NCI-H146 (cell line): ENCODE measurements around the gene PRKCH.

Experiments used
- DNase-seq: peaks from one replicate; lab custom pipeline; 2025; lab: John Stamatoyannopoulos, UW

Gene PRKCH

GRCh38 chr14:61429316-61429715 lies 107.9 kb downstream of the PRKCH start:
- DNase-seq, result no peak

DNA sequence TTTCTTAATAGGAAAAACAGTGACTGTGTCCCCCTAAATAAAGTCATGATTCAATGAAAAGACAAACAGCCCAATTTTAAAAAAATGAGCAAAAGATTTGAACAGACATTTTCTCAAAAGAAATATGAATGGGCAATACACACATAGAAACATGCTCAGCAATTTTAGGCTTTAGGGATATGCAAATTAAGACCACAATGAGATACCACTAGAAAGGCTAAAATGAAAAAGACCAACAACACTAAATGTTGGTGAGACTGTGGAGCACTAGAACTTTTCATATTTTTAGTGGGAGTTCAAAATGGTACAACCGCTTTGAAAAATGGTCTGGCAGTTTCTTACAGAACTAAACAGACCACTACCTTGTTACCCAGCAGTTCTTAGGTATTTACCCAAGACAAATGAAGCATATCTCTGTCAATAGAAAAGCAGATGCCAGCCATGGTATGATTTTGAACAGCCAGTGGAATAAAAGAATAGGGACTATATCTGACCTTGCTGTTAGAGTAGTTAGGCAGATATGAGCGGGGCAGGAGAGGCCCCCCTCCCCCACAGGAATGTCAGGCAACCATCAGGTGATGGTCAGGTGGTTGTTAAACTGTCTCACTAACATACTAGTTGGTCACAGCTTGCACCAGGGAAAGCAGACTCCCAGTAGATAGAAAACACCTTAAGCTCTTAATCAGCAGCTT lies 108.8 kb downstream of the PRKCH start:
- DNase-seq, result peak; percentile 86

GRCh38 chr14:61433169-61433568 lies 111.8 kb downstream of the PRKCH start:
- peak; percentile 7 for DNase-seq

DNA sequence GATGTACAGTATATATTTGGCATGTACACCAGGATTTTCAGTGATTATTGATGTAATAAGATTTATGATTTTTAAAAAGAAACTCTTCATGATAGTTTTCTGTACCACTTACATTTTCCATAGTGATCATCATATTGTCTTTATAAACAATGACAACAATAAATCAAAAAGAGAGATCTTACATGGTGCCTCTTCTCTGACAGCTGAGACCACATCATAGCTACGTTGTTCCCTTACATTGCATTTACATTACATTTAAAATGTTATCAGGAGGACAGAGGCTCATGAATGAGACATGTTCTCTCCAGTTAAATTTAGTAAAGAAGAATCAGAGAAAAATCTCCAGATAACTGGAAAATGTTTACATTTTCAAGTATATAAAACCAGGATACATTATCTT lies 112.4 kb downstream of the PRKCH start:
- no peak for DNase-seq

GRCh38 chr14:61434311-61434710 lies 112.9 kb downstream of the PRKCH start:
- DNase-seq, result no peak

- no peak for DNase-seq
Observed at GRCh38 chr14:61435563-61436337, 114.4 kb downstream of the PRKCH start.

- DNase-seq, result no peak
Observed at GRCh38 chr14:61437381-61437780, 116.0 kb downstream of the PRKCH start.

- no peak for DNase-seq
Observed at GRCh38 chr14:61438036-61438435, 116.7 kb downstream of the PRKCH start.

DNA sequence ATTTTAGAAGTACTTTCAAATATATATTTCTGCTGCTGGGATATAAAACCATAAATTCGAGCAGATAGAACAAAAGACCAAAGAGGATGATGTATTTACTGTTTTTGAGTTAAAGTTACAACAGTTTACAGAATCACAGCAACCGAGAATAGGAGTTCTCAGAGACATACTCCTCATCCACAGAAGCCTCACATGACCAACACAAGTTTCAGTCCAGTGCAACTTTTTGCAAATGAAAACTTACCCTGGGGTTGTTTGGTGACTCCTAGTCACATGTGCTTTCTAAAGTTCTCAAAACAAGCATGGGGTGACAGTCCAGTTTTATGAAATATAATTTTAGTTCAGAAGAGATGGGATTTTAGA lies 117.1 kb downstream of the PRKCH start:
- no peak for DNase-seq

GRCh38 chr14:61438860-61439765 lies 117.7 kb downstream of the PRKCH start:
- DNase-seq, result no peak

DNA sequence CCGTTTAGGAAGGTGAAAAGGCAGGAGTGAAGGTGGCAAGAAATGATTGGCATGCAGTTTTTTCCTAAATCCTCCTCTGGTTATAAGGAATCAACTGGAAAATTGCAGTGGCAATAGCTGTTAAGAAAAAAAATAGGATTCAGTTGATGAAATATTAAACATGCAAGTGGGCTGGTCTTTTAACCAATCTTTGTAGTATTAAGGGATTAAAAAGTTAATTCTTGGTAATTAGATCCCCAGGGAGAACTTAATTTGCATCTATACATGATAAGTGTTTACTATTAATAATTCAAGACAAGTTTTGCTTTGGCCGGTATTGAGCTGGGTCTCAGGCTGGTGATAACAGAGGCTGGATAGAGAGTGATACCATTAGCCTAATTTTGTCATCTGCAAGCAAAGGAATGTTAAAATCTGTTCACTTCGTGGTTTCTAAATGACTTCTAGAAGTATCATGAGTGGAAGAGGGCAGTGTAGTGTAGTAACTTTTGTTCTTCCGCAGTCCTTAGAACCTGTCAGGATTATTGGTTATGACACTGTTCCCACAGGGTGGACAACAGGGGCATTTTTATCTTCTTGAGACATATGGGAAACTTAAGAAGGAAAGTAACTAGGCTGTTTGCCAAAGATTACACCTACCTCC lies 118.5 kb downstream of the PRKCH start:
- no peak for DNase-seq

- no peak for DNase-seq
Observed at GRCh38 chr14:61443481-61443880, 122.1 kb downstream of the PRKCH start.

- no peak for DNase-seq
Observed at GRCh38 chr14:61444215-61444768, 122.9 kb downstream of the PRKCH start.

GRCh38 chr14:61451491-61451890 lies 130.1 kb downstream of the PRKCH start:
- no peak for DNase-seq

- no peak for DNase-seq
Observed at GRCh38 chr14:61451891-61452400, 130.6 kb downstream of the PRKCH start.

GRCh38 chr14:61452452-61452851 lies 131.1 kb downstream of the PRKCH start:
- no peak for DNase-seq

GRCh38 chr14:61453103-61453767 lies 131.9 kb downstream of the PRKCH start:
- DNase-seq, result no peak

DNA sequence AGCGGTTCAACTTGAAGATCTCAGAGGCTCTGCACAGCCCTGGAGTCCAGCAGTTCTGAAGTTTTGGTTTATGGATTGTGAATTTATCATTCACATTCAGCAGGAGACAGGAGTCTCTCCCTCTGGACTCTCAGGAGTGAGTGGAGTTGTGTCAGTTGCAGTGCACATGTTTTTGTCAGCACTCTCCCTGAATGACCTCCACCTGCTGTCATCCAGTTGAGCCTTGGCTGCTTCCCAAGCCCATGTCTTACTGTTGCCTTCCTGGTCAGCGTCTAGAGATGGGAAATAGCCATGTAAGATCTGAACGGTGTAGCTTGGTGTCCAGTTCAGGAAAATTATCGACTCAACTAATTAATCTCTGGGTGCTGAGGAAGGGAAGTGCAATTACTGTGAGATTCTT lies 133.2 kb downstream of the PRKCH start:
- DNase-seq, result no peak

DNA sequence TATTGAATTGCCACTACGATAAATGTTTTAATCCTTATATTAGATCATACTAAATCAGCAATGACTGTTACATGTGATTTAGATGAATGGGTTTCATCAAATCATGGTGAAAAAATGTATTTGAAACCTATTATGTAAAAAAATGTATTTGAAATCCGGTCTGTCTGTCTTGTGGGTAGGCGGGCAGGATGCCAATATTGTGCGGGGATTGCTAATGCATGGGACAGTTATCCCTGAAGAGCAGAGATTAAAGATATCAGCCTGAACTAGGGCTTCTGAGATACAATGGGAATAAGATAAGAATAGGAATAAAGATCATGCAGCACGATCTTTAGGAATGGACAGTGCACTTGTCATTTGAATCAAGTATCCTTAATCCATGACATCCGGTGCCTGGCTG lies 134.0 kb downstream of the PRKCH start:
- no peak for DNase-seq

DNA sequence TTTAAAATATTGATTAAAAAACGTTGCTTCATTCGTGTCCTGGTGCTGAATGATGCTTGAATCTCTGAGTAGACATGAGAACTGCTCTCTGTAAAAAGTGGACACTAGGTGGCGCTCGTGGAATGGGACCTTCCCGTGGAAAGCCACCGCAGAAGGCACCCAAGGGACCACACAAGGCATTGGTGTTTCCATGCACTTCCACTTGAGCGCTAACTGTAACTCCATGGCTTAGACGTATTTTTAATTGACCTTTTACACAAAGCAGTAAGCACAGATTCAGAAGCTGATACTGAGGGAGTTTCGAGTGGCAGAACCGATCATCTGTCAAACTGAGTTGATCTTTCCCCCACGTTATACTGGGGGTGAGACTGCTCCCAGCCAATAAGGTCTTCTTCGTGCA lies 135.3 kb downstream of the PRKCH start:
- DNase-seq, result peak; percentile 66

DNA sequence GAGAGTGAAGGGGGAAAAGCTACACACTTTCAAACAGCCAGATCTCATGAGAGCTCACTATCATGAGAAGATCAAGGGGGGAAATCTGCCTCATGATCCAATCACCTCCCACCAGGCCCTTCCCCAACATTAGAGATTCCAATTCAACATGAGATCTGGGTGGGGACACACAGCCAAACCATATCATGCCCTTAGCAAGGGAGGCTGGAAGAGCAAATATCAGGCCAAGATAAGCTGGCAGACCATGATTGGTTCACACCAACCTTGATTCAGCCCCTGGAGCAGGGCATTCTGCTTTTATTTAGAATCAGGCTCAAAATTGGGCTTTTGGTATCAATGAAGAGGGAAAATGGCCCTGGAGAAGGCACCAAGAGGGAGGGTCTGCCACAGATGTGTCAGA lies 137.4 kb downstream of the PRKCH start:
- DNase-seq, result no peak
